Measurements from ENCODE around the gene GJC2. TPM values are rescaled to one million over a fixed set of nuclear protein-coding genes. Genes with fewer than 3 reads are reported as not detected.

GJC2 gene
- total RNA-seq (1 to 10 TPM; 2.0 to 4.2 TPM), polyA plus RNA-seq (ENCODE audit: insufficient read depth, low read depth, low replicate concordance) (2.6 TPM)
- long read RNA-seq, donor 1, partial matches to known transcripts, result 5 of 5 reads
- long read RNA-seq, donor 1, other reads (novel, unspliced or antisense), result 0 of 5 reads
- long read RNA-seq, donor 2, result 0 reads

GRCh38 chr1:228149406-228150119, at the start of gene GJC2:
GJC2 (plus strand) TSS chr1:228149930; CDS start chr1:228157759, 7,829 bp downstream.
- H3K27me3 ChIP-seq, result no peaks in the 10 kb centered on the region
- DNase-seq, result no peak
- H3K9me3 ChIP-seq, result no peaks in the 10 kb centered on the region
- WGBS, 2 donors, result 31 to 70% methylated on average over 3 to 17 of the region's 17 CpGs
- H3K36me3 ChIP-seq (ENCODE audit: low read depth, missing control alignments), result no peaks in the 10 kb centered on the region
- peaks cover 70% of the 10 kb centered on the region for H3K4me1 ChIP-seq
- TF ChIP-seq POLR2A (IDR thresholded peaks at IDR 0.05) (no peak), CTCF (IDR thresholded peaks at IDR 0.05) (no peak)
- peak within 1 kb of the TSS; percentile 91 to 93 for H3K27ac ChIP-seq
- intact Hi-C loops (cut with DNase I; ENCODE audit: low total_unique reads), result no loop called here
- peak within 1 kb of the TSS in 1 of 2 donors; percentile 31 for H3K4me3 ChIP-seq

- TF ChIP-seq CTCF (IDR thresholded peaks at IDR 0.05), result no peak
- TF ChIP-seq POLR2A (IDR thresholded peaks at IDR 0.05), result no peak
- no peak overlapping the region for H3K27ac ChIP-seq
- intact Hi-C loops (cut with DNase I; ENCODE audit: low total_unique reads), result no loop called here
- no peaks in the 10 kb centered on the region for H3K27me3 ChIP-seq
- no peak overlapping the region for H3K4me3 ChIP-seq
- no peaks in the 10 kb centered on the region for H3K36me3 ChIP-seq (ENCODE audit: low read depth, missing control alignments)
- DNase-seq, result no peak
- no peaks in the 10 kb centered on the region for H3K9me3 ChIP-seq
- H3K4me1 ChIP-seq, result peaks cover 14% of the 10 kb centered on the region
- 73% methylated on average over 8 to 12 of the region's 12 CpGs for WGBS, 2 donors
These were observed 48.7 kb upstream of the GJC2 start for GRCh38 chr1:228100822-228101613.

GRCh38 chr1:228101614-228101993, 48.1 kb upstream of the GJC2 start:
- no peak for TF ChIP-seq POLR2A (IDR thresholded peaks at IDR 0.05)
- TF ChIP-seq CTCF (IDR thresholded peaks at IDR 0.05), result no peak
- no peak for DNase-seq
- Histone ChIP-seq H3K4me3 (peak overlapping the region; percentile 98), H3K27me3 (no peaks in the 10 kb centered on the region), H3K27ac (peak overlapping the region in 1 of 2 donors; percentile 90), H3K4me1 (peaks cover 14% of the 10 kb centered on the region), H3K36me3 (ENCODE audit: low read depth, missing control alignments) (no peaks in the 10 kb centered on the region), H3K9me3 (no peaks in the 10 kb centered on the region)
- WGBS, 2 donors, result 38 to 64% methylated on average over 6 to 15 of the region's 15 CpGs
- intact Hi-C loops (cut with DNase I; ENCODE audit: low total_unique reads), result no loop called here

- peak overlapping the region; percentile 90 to 93 for H3K27ac ChIP-seq
- no peaks in the 10 kb centered on the region for H3K36me3 ChIP-seq (ENCODE audit: low read depth, missing control alignments)
- peaks cover 14% of the 10 kb centered on the region for H3K4me1 ChIP-seq
- 5 to 25% methylated on average over 8 to 44 of the region's 73 CpGs for WGBS, 2 donors
- peak overlapping the region; percentile 98 for H3K4me3 ChIP-seq
- H3K27me3 ChIP-seq, result no peaks in the 10 kb centered on the region
- TF ChIP-seq POLR2A (IDR thresholded peaks at IDR 0.05) (no peak), CTCF (IDR thresholded peaks at IDR 0.05) (no peak)
- DNase-seq, result peak; percentile 45
- intact Hi-C loops (cut with DNase I; ENCODE audit: low total_unique reads), result no loop called here
- H3K9me3 ChIP-seq, result no peaks in the 10 kb centered on the region
These were observed 47.5 kb upstream of the GJC2 start for GRCh38 chr1:228101994-228102790.

Measured in testis (tissue), 5 donors.